GM20000 (cell line): Measurements from ENCODE around the gene CD101.

ENCODE experiments used
- DNase-seq: peaks from one replicate; pipeline ENCODE4 v3.0.0; 2012; ENCODE audit warnings: low spot score
- CTCF ChIP-seq: IDR thresholded peaks from 2 replicates; pipeline ENCODE4 v1.5.1; 2012; ENCODE audit warnings: mild to moderate bottlenecking, control low read depth; ENCODE audit errors: extremely low read depth, missing control alignments

CD101 gene

GRCh38 chr1:117014209-117014608 lies 12.6 kb downstream of the CD101 start:
- DNase-seq: no peak
- no peak for TF ChIP-seq CTCF

- no peak for DNase-seq
Measured at GRCh38 chr1:117015724-117016123, 14.2 kb downstream of the CD101 start.

GRCh38 chr1:117017062-117017461 lies 15.5 kb downstream of the CD101 start:
- no peak for DNase-seq
- no peak for TF ChIP-seq CTCF

More at GRCh38 chr1:117015724-117016123, 14.2 kb downstream of the CD101 start:
- no peak for TF ChIP-seq CTCF

GRCh38 chr1:117017648-117018047 lies 16.1 kb downstream of the CD101 start:
- peak; percentile 15 for DNase-seq
- TF ChIP-seq CTCF: no peak

GRCh38 chr1:117020526-117021156 lies 19.1 kb downstream of the CD101 start:
- DNase-seq: no peak
- no peak for TF ChIP-seq CTCF

- TF ChIP-seq CTCF: no peak
Measured at GRCh38 chr1:117022114-117022513, 20.6 kb downstream of the CD101 start.

GRCh38 chr1:117025568-117025967 lies 24.0 kb downstream of the CD101 start:
- TF ChIP-seq CTCF: no peak
- no peak for DNase-seq

More at GRCh38 chr1:117022114-117022513, 20.6 kb downstream of the CD101 start:
- no peak for DNase-seq
